Endothelial cell (in vitro differentiated cells): ENCODE measurements around the gene TAF10. TPM values are rescaled to one million over a fixed set of nuclear protein-coding genes. Genes with fewer than 3 reads are reported as not detected.

Source experiments
- DNase-seq: peaks from one replicate; pipeline ENCODE4 v3.0.0; 2021; ENCODE audit warnings: low spot score
- H3K27ac Mint-ChIP-seq: one replicate; pipeline ENCODE4 v1.8.0; 2021; ENCODE audit warnings: mixed read lengths, inconsistent platforms; ENCODE audit not compliant: unreplicated experiment
- H3K27me3 Mint-ChIP-seq: one replicate; pipeline ENCODE4 v1.8.0; 2021; ENCODE audit warnings: mild to moderate bottlenecking, moderate library complexity, mixed read lengths, inconsistent platforms; ENCODE audit not compliant: unreplicated experiment
- H3K36me3 Mint-ChIP-seq: one replicate; pipeline ENCODE4 v1.8.0; 2021; ENCODE audit warnings: mild to moderate bottlenecking, low read depth, mixed read lengths, inconsistent platforms; ENCODE audit not compliant: unreplicated experiment
- H3K4me1 Mint-ChIP-seq: one replicate; pipeline ENCODE4 v1.8.0; 2021; ENCODE audit warnings: mild to moderate bottlenecking, mixed read lengths, inconsistent platforms; ENCODE audit not compliant: unreplicated experiment
- H3K4me3 Mint-ChIP-seq: one replicate; pipeline ENCODE4 v1.8.0; 2021; ENCODE audit warnings: mild to moderate bottlenecking, mixed read lengths, inconsistent platforms; ENCODE audit not compliant: unreplicated experiment
- H3K9me3 Mint-ChIP-seq: one replicate; pipeline ENCODE4 v1.8.0; 2021; ENCODE audit warnings: mixed read lengths, inconsistent platforms; ENCODE audit not compliant: unreplicated experiment
- CTCF ChIP-seq: fragments of 200-600 bp; sonication (generic); IDR thresholded peaks from one replicate; pipeline ENCODE4 v1.5.0; 2021; ENCODE audit warnings: antibody characterized with exemption; ENCODE audit not compliant: unreplicated experiment
- total RNA-seq: library from RNA; stranded (reverse); fragmentation: NEBNext Ultra II Directional; extraction: Animal tissue kit (Norgen Biotek cat#: 25700); gene quantifications from one replicate; pipeline ENCODE4 v1.2.1, GENCODE V29; 2021; ENCODE audit not compliant: unreplicated experiment

Gene TAF10
- total RNA-seq, 1 donor from 2014 or later = 62.2 TPM

- Mint-ChIP-seq H3K27me3 (no peaks in the 10 kb centered on the region), H3K4me3 (no peak overlapping the region), H3K9me3 (no peaks in the 10 kb centered on the region), H3K4me1 (no peaks in the 10 kb centered on the region), H3K27ac (no peak overlapping the region), H3K36me3 (peaks cover 19% of the 10 kb centered on the region)
- TF ChIP-seq CTCF = no peak
- DNase-seq = no peak
Observed at GRCh38 chr11:6586434-6587359, 25.3 kb downstream of the TAF10 start.

- no peak for TF ChIP-seq CTCF
- H3K9me3 Mint-ChIP-seq = no peaks in the 10 kb centered on the region
- no peak overlapping the region for H3K27ac Mint-ChIP-seq
- H3K4me3 Mint-ChIP-seq = no peak overlapping the region
- H3K36me3 Mint-ChIP-seq = peaks cover 18% of the 10 kb centered on the region
- no peak for DNase-seq
- no peaks in the 10 kb centered on the region for H3K27me3 Mint-ChIP-seq
- no peaks in the 10 kb centered on the region for H3K4me1 Mint-ChIP-seq
Observed at GRCh38 chr11:6584528-6584927, 27.5 kb downstream of the TAF10 start.

GRCh38 chr11:6583584-6583983, 28.4 kb downstream of the TAF10 start:
- peaks cover 18% of the 10 kb centered on the region for H3K36me3 Mint-ChIP-seq

GRCh38 chr11:6579681-6580080, 32.3 kb downstream of the TAF10 start:
- Mint-ChIP-seq H3K36me3 (peaks cover 14% of the 10 kb centered on the region), H3K4me3 (no peak overlapping the region), H3K27ac (no peak overlapping the region), H3K9me3 (no peaks in the 10 kb centered on the region), H3K27me3 (no peaks in the 10 kb centered on the region), H3K4me1 (peaks cover 17% of the 10 kb centered on the region)
- DNase-seq = no peak
- TF ChIP-seq CTCF = no peak

More at GRCh38 chr11:6583584-6583983, 28.4 kb downstream of the TAF10 start:
- Mint-ChIP-seq H3K4me3 (no peak overlapping the region), H3K9me3 (no peaks in the 10 kb centered on the region), H3K4me1 (no peaks in the 10 kb centered on the region), H3K27me3 (no peaks in the 10 kb centered on the region), H3K27ac (no peak overlapping the region)
- no peak for DNase-seq
- TF ChIP-seq CTCF = no peak

- no peak for DNase-seq
- H3K36me3 Mint-ChIP-seq = peaks cover 4% of the 10 kb centered on the region
- no peak overlapping the region for H3K27ac Mint-ChIP-seq
- peaks cover 17% of the 10 kb centered on the region for H3K4me1 Mint-ChIP-seq
- no peak overlapping the region for H3K4me3 Mint-ChIP-seq
- no peaks in the 10 kb centered on the region for H3K9me3 Mint-ChIP-seq
- TF ChIP-seq CTCF = no peak
- H3K27me3 Mint-ChIP-seq = no peaks in the 10 kb centered on the region
Observed at GRCh38 chr11:6578134-6578533, 33.9 kb downstream of the TAF10 start.
